Endothelial cell of umbilical vein (primary cell): ENCODE data around the gene PDS5B. TPM values are rescaled to one million over a fixed set of nuclear protein-coding genes. Genes with fewer than 3 reads are reported as not detected.
A peak's percentile ranks its signal among the peaks of the same experiment; 100 is the strongest.

Experiments used
- BruUV-seq: library from RNA; stranded (reverse); fragments of 400-500 nt; replicated peaks from 2 replicates; lab custom pipeline; 2021; lab: Mats Ljungman, UMichigan
- CTCF ChIA-PET: fragments of 300-600, 350-600 bp; sonication (Branson Sonifier 250); formaldehyde crosslinking; loops from one replicate; lab custom pipeline; 2021; ENCODE audit warnings: antibody characterized with exemption, inconsistent platforms; lab: Charles Lee
- POLR2A ChIA-PET: fragments of 300-600, 350-600 bp; sonication (Branson Sonifier 250); formaldehyde crosslinking; loops from one replicate; lab custom pipeline; 2021; ENCODE audit warnings: antibody characterized with exemption, inconsistent platforms; lab: Charles Lee
- DNase-seq: peaks from one replicate; pipeline ENCODE4 v3.0.0-alpha.2; 2011; ENCODE audit warnings: low read depth, low spot score
- FAIRE-seq: peaks from 2 replicates; lab custom pipeline; 2011; peaks lifted over from hg19 to GRCh38; lab: Jason Lieb, UNC
- H2AFZ ChIP-seq: 2 replicates; pipeline ENCODE4 v1.6.0; 2012; ENCODE audit warnings: low read depth, low read length, control low read depth, inconsistent platforms
- H3K27ac ChIP-seq: 2 replicates; pipeline ENCODE4 v1.5.1; 2011; ENCODE audit warnings: low read depth, mild to moderate bottlenecking, control low read depth, low read length, moderate library complexity; ENCODE audit not compliant: insufficient read depth
- H3K27me3 ChIP-seq, 2 experiments: 2 replicates each; pipeline versions ENCODE4 v1.6.0 to v1.6.1; 2011; ENCODE audit warnings: low read length in 2 of 2, mixed read lengths in 1 of 2; ENCODE audit not compliant: control insufficient read depth in 2 of 2, insufficient read depth in 2 of 2
- H3K36me3 ChIP-seq, 2 experiments: 2 replicates in 1 of 2; 3 replicates in 1 of 2; pipeline ENCODE4 v1.5.1; 2011; ENCODE audit warnings: low read length in 2 of 2, mild to moderate bottlenecking in 1 of 2, moderate library complexity in 1 of 2; ENCODE audit not compliant: control insufficient read depth in 2 of 2, insufficient read depth in 2 of 2; ENCODE audit errors: extremely low read depth in 1 of 2
- H3K4me1 ChIP-seq: 3 replicates; pipeline ENCODE4 v1.5.1; 2011; ENCODE audit warnings: mild to moderate bottlenecking, low read length; ENCODE audit not compliant: control insufficient read depth, insufficient read depth; ENCODE audit errors: extremely low read depth
- H3K4me2 ChIP-seq: 2 replicates; pipeline ENCODE4 v1.6.1; 2011; ENCODE audit warnings: low read length, control low read depth, mixed read lengths; ENCODE audit not compliant: insufficient read depth
- H3K4me3 ChIP-seq, 3 experiments: fragments of 200-600 bp in 1 of 3; sonication (generic), shearing (Covaris generic) in 1 of 3; replicated peaks in 1 of 3; 2 replicates each; pipeline ENCODE4 v1.5.1; 2011 to 2016; ENCODE audit warnings: control low read depth in 3 of 3, low read length in 3 of 3, mild to moderate bottlenecking in 2 of 3, inconsistent platforms in 1 of 3, low read depth in 1 of 3, moderate library complexity in 1 of 3; ENCODE audit not compliant: insufficient read depth in 1 of 3
- H3K79me2 ChIP-seq: 2 replicates; pipeline ENCODE4 v1.6.0; 2012; ENCODE audit warnings: low read length, inconsistent platforms; ENCODE audit not compliant: control insufficient read depth, insufficient read depth
- H3K9ac ChIP-seq: replicated peaks from 2 replicates; pipeline ENCODE3; 2011; ENCODE audit warnings: low read length, control low read depth; ENCODE audit not compliant: insufficient read depth; ENCODE audit errors: extremely low read depth
- H3K9me1 ChIP-seq: replicated peaks from 3 replicates; pipeline ENCODE4 v1.6.0; 2011; ENCODE audit warnings: mild to moderate bottlenecking, low read length; ENCODE audit not compliant: control insufficient read depth, insufficient read depth; ENCODE audit errors: extremely low read depth
- H3K9me3 ChIP-seq: replicated peaks from 2 replicates; pipeline ENCODE4 v1.5.1; 2012; ENCODE audit warnings: low read length, inconsistent platforms; ENCODE audit not compliant: control insufficient read depth, insufficient read depth
- H4K20me1 ChIP-seq: replicated peaks from 2 replicates; pipeline ENCODE3; 2011; ENCODE audit warnings: mild to moderate bottlenecking, low read length; ENCODE audit not compliant: control insufficient read depth, insufficient read depth; ENCODE audit errors: extremely low read depth
- CTCF ChIP-seq, 2 donors: IDR thresholded peaks; 1 replicate in 1 of 2; 2 replicates in 1 of 2; pipeline ENCODE4 v1.5.1; 2011; ENCODE audit warnings: low read length in 2 of 2, mild to moderate bottlenecking in 2 of 2, moderate library complexity in 2 of 2, control low read depth in 1 of 2, inconsistent platforms in 1 of 2, low read depth in 1 of 2; ENCODE audit not compliant: insufficient read depth in 1 of 2; ENCODE audit errors: extremely low read depth in 1 of 2
- EZH2 ChIP-seq: IDR thresholded peaks from 2 replicates; pipeline ENCODE4 v1.6.1; 2012; ENCODE audit warnings: borderline replicate concordance, low read depth, mild to moderate bottlenecking, moderate library complexity, low read length, inconsistent platforms; ENCODE audit not compliant: severe bottlenecking
- FOS ChIP-seq: IDR thresholded peaks from 2 replicates; pipeline ENCODE4 v1.6.1; 2011; ENCODE audit warnings: mild to moderate bottlenecking, low read length, moderate library complexity, borderline replicate concordance; ENCODE audit not compliant: insufficient read depth
- GATA2 ChIP-seq: IDR thresholded peaks from 2 replicates; pipeline ENCODE4 v1.7.0; 2011; ENCODE audit warnings: low read depth, mild to moderate bottlenecking, moderate library complexity, mixed read lengths, low read length; ENCODE audit not compliant: insufficient read length, insufficient read depth
- JUN ChIP-seq: IDR thresholded peaks from 2 replicates; pipeline ENCODE4 v1.6.1; 2011; ENCODE audit warnings: borderline replicate concordance, low read depth; ENCODE audit not compliant: insufficient read length, insufficient read depth
- MAX ChIP-seq: IDR thresholded peaks from 2 replicates; pipeline ENCODE4 v1.6.1; 2011; ENCODE audit not compliant: insufficient read depth, insufficient read length
- MYC ChIP-seq: IDR thresholded peaks from one replicate; pipeline ENCODE4 v1.6.1; 2011; ENCODE audit warnings: mild to moderate bottlenecking, low read depth, low read length
- POLR2A ChIP-seq: IDR thresholded peaks from 2 replicates; pipeline ENCODE4 v1.6.1; 2012; ENCODE audit warnings: low read depth, mild to moderate bottlenecking, control low read depth, low read length
- POLR2AphosphoS5 ChIP-seq: IDR thresholded peaks from 2 replicates; pipeline ENCODE4 v1.6.1; 2012; ENCODE audit warnings: low read depth, mild to moderate bottlenecking, control low read depth, low read length, moderate library complexity; ENCODE audit not compliant: insufficient read depth
- dilution Hi-C: fragments of 300-500 bp; cut with MboI; formaldehyde crosslinking; loops from one replicate; pipeline ENCODE4 v1.15.0; 2019; ENCODE audit warnings: low sequenced_read_pairs; ENCODE audit not compliant: extremely low pct_ligation_motif_present
- intact Hi-C: fragments of 100-400 bp; cut with micrococcal nuclease; formaldehyde crosslinking; loops from one replicate; pipeline ENCODE4 v1.10.0; 2022
- polyA plus RNA-seq, 4 experiments: library from polyadenylated mRNA; depleted of rRNA in 3 of 4; stranded (reverse) in 3 of 4; unstranded in 1 of 4; fragments of >200 nt; gene quantifications; 2 replicates each; pipeline versions ENCODE4 v1.2.1 to v1.2.3, GENCODE V29; 2011 to 2012; ENCODE audit warnings: missing spikeins in 1 of 4
- total RNA-seq: library from RNA; stranded (reverse); gene quantifications from 2 replicates; pipeline ENCODE4 v1.2.3, GENCODE V29; 2021

PDS5B gene
- total and polyA plus RNA-seq, 2 donors (not counting 3 experiments of a cell fraction or from before 2014, with no cell fraction given), result 3.9 to 40.3 TPM

GRCh38 chr13:32736648-32737047, 150.4 kb downstream of the PDS5B start:
- H3K36me3 ChIP-seq, result peaks cover 0 to under 1% of the 10 kb centered on the region in 2 experiments
- H2AFZ ChIP-seq, result no peak overlapping the region
- peaks cover 17% of the 10 kb centered on the region for H3K4me1 ChIP-seq
- intact Hi-C loops (loop anchor here (5.0 kb wide), 1 partner anchor 149 kb away; the partner anchor contains the start of gene PDS5B), dilution Hi-C loops (no loop called here)
- no TSS peak for BruUV-seq
- no peak for FAIRE-seq
- TF ChIP-seq POLR2A (no peak), FOS (no peak), MYC (no peak), POLR2AphosphoS5 (no peak), EZH2 (no peak), MAX (no peak), GATA2 (no peak), CTCF (IDR thresholded peaks at IDR 0.05; ENCODE audit: extremely low read depth in 1 of 2, insufficient read depth in 1 of 2, low read depth in 1 of 2, low read length in 2 of 2) (no peak), JUN (no peak)
- peak overlapping the region in 2 of 3 experiments; percentile 4 to 63 for H3K4me3 ChIP-seq
- peak overlapping the region; percentile 75 for H3K9ac ChIP-seq
- peak; percentile 55 for DNase-seq
- peak overlapping the region; percentile 95 for H3K4me2 ChIP-seq
- no peaks in the 10 kb centered on the region for H3K27me3 ChIP-seq
- H3K9me3 ChIP-seq, result no peaks in the 10 kb centered on the region
- H3K27ac ChIP-seq, result peak overlapping the region; percentile 64
- H4K20me1 ChIP-seq, result no peaks in the 10 kb centered on the region
- CTCF ChIA-PET, result interaction anchor here (1.0 to 1.8 kb wide), 7 partner anchors 10 to 806 kb away, joined by 3 to 9 read pairs (median 3); partner anchors contain the start of gene PDS5B
- POLR2A ChIA-PET, result no interaction called here
- H3K79me2 ChIP-seq, result no peaks in the 10 kb centered on the region
- no peaks in the 10 kb centered on the region for H3K9me1 ChIP-seq
